22Rv1 (cell line): ENCODE results near the gene DRAXIN.

Experiments used
- ZFX ChIP-seq: fragments of 450-650 bp; IDR thresholded peaks from 2 replicates; pipeline ENCODE4 v1.6.1; 2017; ENCODE audit warnings: antibody characterized with exemption, borderline replicate concordance
- TF ChIP-seq, protein P1 (sequence below): fragments of 450-650 bp; IDR thresholded peaks from 2 replicates; pipeline ENCODE4 v1.5.1; 2017; ENCODE audit warnings: mild to moderate bottlenecking

DNA sequence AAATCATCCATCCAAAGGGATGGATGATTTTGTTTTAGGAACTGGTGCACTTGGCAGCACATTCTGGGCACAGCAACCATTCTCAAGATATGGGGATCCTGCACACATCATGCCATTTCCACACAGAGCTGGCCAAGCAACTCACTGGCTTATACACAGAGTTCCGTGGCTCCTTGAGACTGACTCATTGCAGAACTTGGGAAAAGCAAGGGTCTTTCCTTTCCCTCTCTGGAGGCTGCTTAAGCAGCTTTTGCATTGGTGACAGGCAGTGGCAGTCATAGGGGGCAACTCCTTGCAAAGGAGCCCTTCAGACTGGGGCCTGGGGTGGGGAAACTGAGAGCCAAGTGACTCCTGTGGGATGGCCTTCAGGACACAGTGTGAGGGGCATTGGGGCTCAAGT, 8.7 kb upstream of the DRAXIN start:
- TF ChIP-seq, protein P1, sequence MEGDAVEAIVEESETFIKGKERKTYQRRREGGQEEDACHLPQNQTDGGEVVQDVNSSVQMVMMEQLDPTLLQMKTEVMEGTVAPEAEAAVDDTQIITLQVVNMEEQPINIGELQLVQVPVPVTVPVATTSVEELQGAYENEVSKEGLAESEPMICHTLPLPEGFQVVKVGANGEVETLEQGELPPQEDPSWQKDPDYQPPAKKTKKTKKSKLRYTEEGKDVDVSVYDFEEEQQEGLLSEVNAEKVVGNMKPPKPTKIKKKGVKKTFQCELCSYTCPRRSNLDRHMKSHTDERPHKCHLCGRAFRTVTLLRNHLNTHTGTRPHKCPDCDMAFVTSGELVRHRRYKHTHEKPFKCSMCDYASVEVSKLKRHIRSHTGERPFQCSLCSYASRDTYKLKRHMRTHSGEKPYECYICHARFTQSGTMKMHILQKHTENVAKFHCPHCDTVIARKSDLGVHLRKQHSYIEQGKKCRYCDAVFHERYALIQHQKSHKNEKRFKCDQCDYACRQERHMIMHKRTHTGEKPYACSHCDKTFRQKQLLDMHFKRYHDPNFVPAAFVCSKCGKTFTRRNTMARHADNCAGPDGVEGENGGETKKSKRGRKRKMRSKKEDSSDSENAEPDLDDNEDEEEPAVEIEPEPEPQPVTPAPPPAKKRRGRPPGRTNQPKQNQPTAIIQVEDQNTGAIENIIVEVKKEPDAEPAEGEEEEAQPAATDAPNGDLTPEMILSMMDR, result no peak
- no peak for TF ChIP-seq ZFX
